ENCODE data around the gene DIPK1B.

DIPK1B gene

DNA sequence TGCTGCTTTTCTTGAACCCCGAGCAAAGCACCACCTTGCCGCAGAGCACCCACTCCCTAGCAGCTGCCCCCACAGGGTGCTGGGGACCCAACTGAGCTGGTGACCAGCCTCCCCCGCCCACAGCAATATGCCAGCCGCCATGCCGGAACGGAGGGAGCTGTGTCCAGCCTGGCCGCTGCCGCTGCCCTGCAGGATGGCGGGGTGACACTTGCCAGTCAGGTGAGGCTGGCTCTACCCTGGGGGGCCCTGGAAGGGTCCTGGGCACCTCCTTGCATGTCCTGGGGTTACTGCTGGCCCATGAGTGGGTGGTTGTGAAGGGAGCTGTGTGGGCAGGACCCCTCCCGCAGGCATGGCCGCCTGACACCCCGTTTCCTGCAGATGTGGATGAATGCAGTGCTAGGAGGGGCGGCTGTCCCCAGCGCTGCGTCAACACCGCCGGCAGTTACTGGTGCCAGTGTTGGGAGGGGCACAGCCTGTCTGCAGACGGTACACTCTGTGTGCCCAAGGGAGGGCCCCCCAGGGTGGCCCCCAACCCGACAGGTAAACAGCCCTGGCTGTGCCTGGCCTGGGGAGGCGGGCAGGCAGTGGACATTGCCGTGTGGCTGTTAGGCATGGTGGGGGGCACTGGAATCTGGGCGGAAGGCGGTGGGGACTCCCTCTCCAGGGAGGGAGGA is 42.4 kb upstream of the DIPK1B start:
- no peak for DNase-seq (ENCODE audit: low spot score in 2 of 2)
- Histone ChIP-seq H3K36me3 (replicated peaks) (peaks cover 9% of the 10 kb centered on the region), H3K4me3 (no peak overlapping the region), H3K27me3 (ENCODE audit: low read depth) (no peaks in the 10 kb centered on the region), H3K4me1 (no peaks in the 10 kb centered on the region), H3K9me3 (no peaks in the 10 kb centered on the region)
- in situ Hi-C loops (cut with MboI; ENCODE audit: low sequenced_read_pairs), result no loop called here

DNA sequence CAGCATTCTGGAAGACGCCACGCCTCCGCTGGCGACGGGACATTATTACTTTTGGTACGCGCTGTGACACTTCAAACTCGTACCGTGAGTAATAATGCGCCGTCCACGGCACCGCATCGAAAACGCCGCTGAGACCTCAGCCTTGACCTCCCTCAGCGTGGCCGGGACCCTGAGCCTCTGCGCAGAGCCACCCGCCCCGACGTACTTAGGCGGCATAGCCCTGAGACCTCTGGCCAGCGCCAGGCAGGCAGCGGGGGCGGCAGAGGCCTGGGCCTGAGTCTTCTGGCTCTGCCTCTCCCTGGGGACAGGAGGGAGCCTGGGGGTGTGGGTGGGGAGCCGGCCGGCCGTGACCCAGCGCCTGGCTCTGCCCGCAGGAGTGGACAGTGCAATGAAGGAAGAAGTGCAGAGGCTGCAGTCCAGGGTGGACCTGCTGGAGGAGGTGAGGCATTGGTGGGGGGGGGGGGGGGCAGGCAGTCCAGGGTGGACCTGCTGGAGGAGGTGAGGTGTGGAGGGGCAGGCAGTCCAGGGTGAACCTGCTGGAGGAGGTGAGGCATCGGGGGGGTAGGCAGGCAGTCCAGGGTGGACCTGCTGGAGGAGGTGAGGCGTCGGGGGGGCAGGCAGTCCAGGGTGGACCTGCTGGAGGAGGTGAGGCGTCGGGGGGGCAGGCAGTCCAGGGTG is 41.7 kb upstream of the DIPK1B start:
- no peak overlapping the region for H3K4me3 ChIP-seq
- peaks cover 10% of the 10 kb centered on the region for H3K36me3 ChIP-seq (replicated peaks)
- no peak for DNase-seq (ENCODE audit: low spot score in 2 of 2)
- in situ Hi-C loops (cut with MboI; ENCODE audit: low sequenced_read_pairs), result no loop called here
- no peaks in the 10 kb centered on the region for H3K27me3 ChIP-seq (ENCODE audit: low read depth)
- no peaks in the 10 kb centered on the region for H3K9me3 ChIP-seq
- no peaks in the 10 kb centered on the region for H3K4me1 ChIP-seq

DNA sequence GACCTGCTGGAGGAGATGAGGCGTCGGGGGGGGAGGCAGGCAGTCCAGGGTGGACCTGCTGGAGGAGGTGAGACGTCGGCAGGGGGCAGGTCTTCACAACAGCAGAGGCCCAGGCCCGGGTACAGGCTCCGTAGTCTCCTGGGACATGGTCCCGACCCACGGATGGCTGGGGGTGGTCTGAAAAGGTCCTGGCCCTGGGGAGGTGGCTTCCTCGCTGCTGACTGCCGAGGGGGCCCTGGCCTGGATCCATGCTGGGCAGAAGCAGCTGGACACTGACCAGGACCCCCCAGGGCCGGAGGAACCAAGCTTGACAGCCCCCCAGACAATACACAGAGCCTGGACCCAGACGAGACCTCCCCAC is 41.1 kb upstream of the DIPK1B start:
- peaks cover 10% of the 10 kb centered on the region for H3K36me3 ChIP-seq (replicated peaks)
- no peak for DNase-seq (ENCODE audit: low spot score in 2 of 2)
- no peaks in the 10 kb centered on the region for H3K27me3 ChIP-seq (ENCODE audit: low read depth)
- no peak overlapping the region for H3K4me3 ChIP-seq
- H3K4me1 ChIP-seq, result no peaks in the 10 kb centered on the region
- H3K9me3 ChIP-seq, result no peaks in the 10 kb centered on the region
- in situ Hi-C loops (cut with MboI; ENCODE audit: low sequenced_read_pairs), result no loop called here

DNA sequence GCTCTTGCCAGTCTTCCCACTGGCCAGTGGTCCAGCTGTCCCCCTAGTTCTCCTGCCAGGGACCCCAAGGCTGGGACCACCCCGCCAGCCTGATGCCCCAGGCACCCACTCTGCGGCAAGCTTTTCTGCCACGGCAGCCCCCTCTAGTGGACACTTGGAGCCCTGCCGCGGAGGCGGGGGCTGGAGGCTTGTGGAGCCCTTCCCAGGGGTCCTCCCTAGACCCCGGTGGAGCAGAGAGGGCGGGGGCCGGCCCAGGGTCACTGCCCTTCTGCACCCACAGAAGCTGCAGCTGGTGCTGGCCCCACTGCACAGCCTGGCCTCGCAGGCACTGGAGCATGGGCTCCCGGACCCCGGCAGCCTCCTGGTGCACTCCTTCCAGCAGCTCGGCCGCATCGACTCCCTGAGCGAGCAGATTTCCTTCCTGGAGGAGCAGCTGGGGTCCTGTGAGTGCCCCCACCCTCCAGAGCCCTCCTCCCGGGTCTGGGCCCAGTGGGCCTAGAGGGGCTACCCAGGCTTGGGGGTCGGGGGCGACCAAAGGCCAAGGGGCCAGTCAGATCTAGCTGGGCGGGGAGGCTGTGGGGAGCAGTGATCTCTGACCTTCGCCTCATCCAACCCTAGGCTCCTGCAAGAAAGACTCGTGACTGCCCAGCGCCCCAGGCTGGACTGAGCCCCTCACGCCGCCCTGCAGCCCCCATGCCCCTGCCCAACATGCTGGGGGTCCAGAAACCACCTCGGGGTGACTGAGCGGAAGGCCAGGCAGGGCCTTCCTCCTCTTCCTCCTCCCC is 40.5 kb upstream of the DIPK1B start:
- no peaks in the 10 kb centered on the region for H3K9me3 ChIP-seq
- no peak overlapping the region for H3K4me3 ChIP-seq
- in situ Hi-C loops (cut with MboI; ENCODE audit: low sequenced_read_pairs), result no loop called here
- DNase-seq (ENCODE audit: low spot score in 2 of 2), result peak in 1 of 2 experiments; percentile 78
- no peaks in the 10 kb centered on the region for H3K4me1 ChIP-seq
- H3K36me3 ChIP-seq (replicated peaks), result peaks cover 10% of the 10 kb centered on the region
- H3K27me3 ChIP-seq (ENCODE audit: low read depth), result no peaks in the 10 kb centered on the region

DNA sequence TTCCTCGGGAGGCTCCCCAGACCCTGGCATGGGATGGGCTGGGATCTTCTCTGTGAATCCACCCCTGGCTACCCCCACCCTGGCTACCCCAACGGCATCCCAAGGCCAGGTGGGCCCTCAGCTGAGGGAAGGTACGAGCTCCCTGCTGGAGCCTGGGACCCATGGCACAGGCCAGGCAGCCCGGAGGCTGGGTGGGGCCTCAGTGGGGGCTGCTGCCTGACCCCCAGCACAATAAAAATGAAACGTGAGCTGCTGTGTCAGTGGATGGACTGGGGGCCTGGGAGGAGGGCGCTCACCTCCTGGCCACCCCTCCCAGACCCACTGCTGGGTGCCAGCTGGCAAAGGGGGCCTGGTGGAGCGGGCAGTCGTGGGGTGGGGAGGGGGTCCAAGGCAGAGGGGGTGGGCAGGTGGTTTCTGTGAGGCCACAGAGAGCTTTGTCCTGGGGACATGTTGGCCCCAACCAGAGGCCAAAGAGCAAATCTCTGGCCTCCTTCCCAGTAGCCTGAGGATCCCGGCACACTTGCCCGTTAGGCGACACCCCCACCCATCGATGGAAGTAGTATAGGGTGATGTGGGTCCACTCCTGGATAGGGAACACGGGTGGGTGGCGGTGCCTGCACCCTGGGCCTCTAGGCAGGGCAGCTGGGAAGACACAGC is 39.8 kb upstream of the DIPK1B start:
- Histone ChIP-seq H3K27me3 (ENCODE audit: low read depth) (no peaks in the 10 kb centered on the region), H3K4me1 (no peaks in the 10 kb centered on the region), H3K9me3 (no peaks in the 10 kb centered on the region), H3K36me3 (replicated peaks) (peaks cover 10% of the 10 kb centered on the region), H3K4me3 (no peak overlapping the region)
- in situ Hi-C loops (cut with MboI; ENCODE audit: low sequenced_read_pairs), result no loop called here
- DNase-seq (ENCODE audit: low spot score in 2 of 2), result no peak

DNA sequence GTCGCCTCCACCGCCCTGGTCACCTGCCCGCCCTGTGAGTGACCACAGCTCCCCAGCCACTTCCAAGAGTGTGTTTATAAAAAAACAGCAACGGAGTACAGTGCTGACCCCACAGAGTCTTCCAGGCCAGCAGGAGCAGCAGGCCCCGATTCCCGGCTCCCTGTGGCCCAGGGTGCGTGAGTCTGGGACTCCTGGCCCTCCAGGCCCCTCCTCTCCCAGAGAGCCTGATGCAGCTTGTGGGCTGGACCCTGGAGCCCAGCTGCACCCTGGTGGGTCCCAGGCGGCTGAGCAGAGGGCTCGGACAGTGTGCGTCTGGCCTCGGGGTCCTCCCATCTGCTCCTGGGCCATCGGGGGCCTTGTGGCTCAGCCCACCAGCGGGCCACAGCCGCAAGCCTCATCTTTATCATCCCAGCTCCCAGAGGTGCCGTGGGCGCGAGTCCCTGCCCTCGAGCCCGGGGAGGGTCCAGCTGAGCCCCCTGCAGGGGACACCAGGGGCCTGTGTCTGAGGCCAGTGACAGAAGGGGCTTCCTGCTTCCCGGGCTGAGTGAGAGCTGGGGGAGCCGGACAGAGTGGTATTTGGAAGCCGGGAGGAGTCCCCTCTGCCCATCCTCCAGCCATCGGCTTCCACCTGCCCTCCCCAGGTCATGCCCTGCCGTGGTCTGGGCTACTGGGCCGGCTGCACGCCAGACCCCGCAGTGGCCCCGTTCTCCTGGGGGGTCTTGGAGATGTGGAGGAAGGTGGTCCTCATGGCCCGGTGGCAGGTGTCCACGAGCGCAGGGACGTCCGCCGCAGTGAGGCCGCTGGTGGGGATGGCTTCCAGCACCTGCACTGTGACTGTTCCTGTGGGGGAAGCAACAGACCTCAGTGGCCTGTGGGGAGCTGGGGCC is 39.0 kb upstream of the DIPK1B start:
- Histone ChIP-seq H3K4me1 (no peaks in the 10 kb centered on the region), H3K27me3 (ENCODE audit: low read depth) (no peaks in the 10 kb centered on the region), H3K4me3 (no peak overlapping the region), H3K36me3 (replicated peaks) (peaks cover 10% of the 10 kb centered on the region), H3K9me3 (no peaks in the 10 kb centered on the region)
- in situ Hi-C loops (cut with MboI; ENCODE audit: low sequenced_read_pairs), result no loop called here
- no peak for DNase-seq (ENCODE audit: low spot score in 2 of 2)

DNA sequence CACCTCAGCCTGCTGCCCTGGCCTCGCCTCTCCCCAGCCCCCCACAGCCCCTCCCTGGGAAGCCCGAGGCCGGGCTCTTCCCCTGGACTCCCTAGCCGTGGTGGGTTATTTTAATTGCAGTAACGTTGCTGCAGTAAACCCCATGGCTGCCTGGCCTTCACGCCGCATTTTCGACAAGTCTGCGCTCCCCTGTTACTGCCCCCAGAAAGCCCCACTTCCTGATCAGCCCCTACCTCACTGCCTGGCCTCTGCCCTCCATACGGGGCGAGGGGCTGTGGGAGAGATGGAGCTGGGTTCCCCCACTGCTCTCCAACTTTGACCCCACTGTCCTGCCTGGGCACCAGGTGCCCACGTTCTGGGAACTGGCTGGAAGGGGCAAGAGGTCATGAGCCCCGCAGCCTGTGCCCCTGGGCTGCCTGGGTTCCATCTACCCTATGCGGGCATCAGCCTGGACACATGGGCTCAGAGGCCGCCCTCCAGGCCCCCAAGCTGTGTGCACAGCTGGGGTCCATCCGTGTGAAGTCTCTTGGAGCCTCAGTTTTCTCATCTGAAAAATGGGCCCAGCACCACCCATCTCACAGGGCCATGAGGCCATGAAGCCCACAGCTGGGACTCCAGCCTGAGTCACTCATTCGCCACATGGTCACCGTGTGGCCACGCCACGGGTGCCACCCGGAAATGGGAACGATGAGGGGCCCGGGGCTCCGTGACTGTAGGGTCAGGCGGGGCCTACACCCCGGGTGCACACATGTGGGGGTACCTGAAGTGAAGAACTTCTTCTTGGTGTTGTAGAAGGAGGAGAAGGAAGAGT is 38.2 kb upstream of the DIPK1B start:
- Histone ChIP-seq H3K9me3 (no peaks in the 10 kb centered on the region), H3K36me3 (replicated peaks) (peaks cover 10% of the 10 kb centered on the region), H3K4me1 (no peaks in the 10 kb centered on the region), H3K4me3 (no peak overlapping the region), H3K27me3 (ENCODE audit: low read depth) (no peaks in the 10 kb centered on the region)
- no peak for DNase-seq (ENCODE audit: low spot score in 2 of 2)
- in situ Hi-C loops (cut with MboI; ENCODE audit: low sequenced_read_pairs), result no loop called here

DNA sequence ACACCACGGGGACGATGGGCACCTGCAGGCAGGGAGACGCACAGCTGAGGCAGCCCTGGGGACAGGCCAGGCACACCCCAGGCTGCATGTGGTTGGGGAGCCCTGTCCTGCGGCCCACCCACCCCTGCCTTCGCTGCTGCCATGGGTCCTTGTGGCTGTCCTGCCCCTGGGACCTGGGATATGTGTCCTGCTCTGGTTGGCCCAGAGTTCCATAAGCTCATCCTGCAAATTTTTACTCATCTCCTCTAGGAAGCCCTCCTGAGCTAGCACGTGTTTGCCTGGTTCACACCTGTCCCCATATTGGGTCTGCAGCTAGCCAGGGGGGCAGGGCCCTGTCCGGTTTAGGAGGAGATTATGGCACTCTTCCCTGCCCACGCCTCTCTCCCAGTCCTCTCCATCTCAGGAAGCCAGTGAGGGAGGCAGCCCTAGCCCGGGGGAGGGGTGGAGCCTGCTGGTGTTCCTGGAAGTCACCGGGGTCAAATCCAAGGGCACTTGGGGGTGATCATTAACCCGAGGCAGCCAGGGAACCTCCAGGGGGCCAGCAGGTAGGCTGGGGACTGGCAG is 37.5 kb upstream of the DIPK1B start:
- Histone ChIP-seq H3K36me3 (replicated peaks) (peaks cover 10% of the 10 kb centered on the region), H3K4me1 (no peaks in the 10 kb centered on the region), H3K9me3 (no peaks in the 10 kb centered on the region), H3K4me3 (no peak overlapping the region), H3K27me3 (ENCODE audit: low read depth) (no peaks in the 10 kb centered on the region)
- in situ Hi-C loops (cut with MboI; ENCODE audit: low sequenced_read_pairs), result no loop called here
- DNase-seq (ENCODE audit: low spot score in 2 of 2), result no peak

DNA sequence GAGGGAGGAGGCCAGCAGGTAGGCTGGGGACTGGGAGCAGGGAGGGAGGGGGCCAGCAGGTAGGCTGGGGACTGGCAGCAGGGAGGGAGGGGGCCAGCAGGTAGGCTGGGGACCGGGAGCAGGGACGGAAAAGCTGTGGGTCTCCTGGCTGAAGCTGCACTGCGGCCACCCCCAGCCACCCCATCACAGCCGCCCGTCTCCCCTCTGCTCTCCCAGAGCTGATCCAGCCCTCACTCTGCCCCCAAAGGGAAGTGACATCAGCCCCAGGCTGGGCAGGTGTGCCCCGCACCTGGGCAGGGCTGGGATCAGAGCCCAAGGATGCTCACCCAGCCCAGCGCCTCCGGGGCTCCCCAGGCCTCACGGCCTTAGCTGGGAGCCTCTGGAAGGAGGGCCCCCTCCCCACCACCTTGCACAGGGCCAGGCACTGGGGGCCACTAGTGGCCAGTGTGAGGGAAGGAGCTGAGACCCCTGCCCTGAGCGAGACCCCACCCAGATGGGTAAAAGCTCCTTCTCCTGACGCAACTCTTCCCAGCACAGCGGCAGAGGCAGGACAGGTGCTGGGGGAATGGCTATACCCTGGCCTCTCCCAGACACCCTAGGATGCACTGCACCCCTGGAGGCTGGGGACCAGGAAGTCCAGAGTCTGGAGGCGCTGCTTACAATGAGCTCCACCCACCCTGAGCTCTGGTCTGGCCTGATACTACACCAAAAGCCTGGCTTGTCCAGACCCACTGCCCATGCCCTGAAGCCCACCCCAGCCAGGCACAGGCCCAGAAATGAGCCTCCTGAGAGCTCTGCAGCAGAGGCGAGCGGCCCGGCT is 36.7 kb upstream of the DIPK1B start:
- Histone ChIP-seq H3K36me3 (replicated peaks) (peaks cover 10% of the 10 kb centered on the region), H3K4me3 (no peak overlapping the region), H3K9me3 (no peaks in the 10 kb centered on the region), H3K4me1 (no peaks in the 10 kb centered on the region), H3K27me3 (ENCODE audit: low read depth) (no peaks in the 10 kb centered on the region)
- no peak for DNase-seq (ENCODE audit: low spot score in 2 of 2)
- in situ Hi-C loops (cut with MboI; ENCODE audit: low sequenced_read_pairs), result no loop called here

DNA sequence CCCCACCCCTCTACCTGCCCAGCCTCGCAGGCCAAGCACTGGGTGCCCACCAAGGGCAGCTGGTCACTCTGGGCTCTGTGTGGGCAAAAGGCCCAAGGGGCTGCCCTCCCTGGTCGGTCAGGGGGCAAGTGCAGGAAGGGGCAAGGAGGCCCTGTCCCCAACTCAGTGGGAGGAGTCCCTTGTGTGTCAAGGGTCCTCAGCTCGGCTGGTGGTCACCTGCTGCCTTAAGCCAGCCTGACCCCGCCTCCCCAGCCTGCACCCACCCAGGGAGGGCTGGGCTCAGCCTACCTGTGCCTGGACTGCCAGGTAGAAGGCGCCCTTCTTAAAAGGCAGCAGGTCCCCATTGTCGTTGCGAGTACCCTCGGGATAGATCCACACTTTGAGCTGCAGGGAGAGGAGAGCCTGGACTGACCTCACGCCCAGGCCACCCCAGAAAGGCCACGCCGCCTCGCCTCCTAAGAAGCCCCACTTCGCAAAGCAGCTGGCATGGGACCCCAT is 36.0 kb upstream of the DIPK1B start:
- in situ Hi-C loops (cut with MboI; ENCODE audit: low sequenced_read_pairs), result no loop called here
- no peak for DNase-seq (ENCODE audit: low spot score in 2 of 2)

DNA sequence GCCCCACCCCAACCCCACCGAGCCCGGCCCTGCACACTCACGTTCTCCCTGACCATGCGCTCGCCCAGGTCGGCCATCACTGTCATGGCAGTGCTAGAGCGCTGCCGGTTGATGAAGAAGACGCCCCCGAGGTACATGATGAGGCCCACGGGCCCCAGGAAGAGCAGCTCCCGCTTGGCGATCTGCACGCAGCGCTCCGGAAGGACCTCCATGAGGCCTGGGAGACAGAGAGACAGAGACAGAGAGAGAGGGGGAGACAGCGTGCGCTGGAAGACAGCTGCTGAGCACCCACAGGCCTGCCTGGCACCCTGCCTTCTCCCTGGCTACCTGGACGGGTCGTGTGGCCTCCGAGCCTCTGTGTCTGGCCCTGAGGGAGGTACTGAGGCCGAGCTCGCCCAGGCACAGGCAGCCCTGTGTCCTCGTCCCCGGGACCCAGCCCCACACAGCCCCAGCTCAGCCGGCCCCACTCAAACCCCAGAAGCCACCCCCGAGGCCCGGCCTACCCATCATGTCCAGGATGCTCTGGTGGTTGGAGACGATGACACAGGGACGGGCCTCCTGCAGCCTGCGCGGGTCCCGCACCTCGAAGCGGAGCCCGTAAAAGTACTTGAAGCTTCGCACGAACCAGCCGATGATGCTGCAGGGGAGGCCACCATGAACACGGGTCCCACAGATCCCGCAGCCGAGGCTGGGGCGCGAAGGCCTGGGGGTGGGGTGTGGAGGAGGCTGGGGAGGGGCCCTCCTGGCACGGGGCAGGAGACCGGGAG is 35.3 kb upstream of the DIPK1B start:
- DNase-seq (ENCODE audit: low spot score in 2 of 2), result no peak
- no peaks in the 10 kb centered on the region for H3K4me1 ChIP-seq
- in situ Hi-C loops (cut with MboI; ENCODE audit: low sequenced_read_pairs), result no loop called here
- H3K27me3 ChIP-seq (ENCODE audit: low read depth), result no peaks in the 10 kb centered on the region
- peaks cover 10% of the 10 kb centered on the region for H3K36me3 ChIP-seq (replicated peaks)
- H3K4me3 ChIP-seq, result no peak overlapping the region
- no peaks in the 10 kb centered on the region for H3K9me3 ChIP-seq

More for the DNA sequence above, 36.0 kb upstream of the DIPK1B start:
- no peaks in the 10 kb centered on the region for H3K9me3 ChIP-seq
- no peak overlapping the region for H3K4me3 ChIP-seq
- H3K4me1 ChIP-seq, result no peaks in the 10 kb centered on the region
- no peaks in the 10 kb centered on the region for H3K27me3 ChIP-seq (ENCODE audit: low read depth)
- H3K36me3 ChIP-seq (replicated peaks), result peaks cover 10% of the 10 kb centered on the region
